HCEC 1CT (cell line): ENCODE measurements around the gene SERPINH1.

Experiments used
- DNase-seq: peaks from one replicate; pipeline ENCODE4 v3.0.0-alpha.2; 2017

Gene SERPINH1

GRCh38 chr11:75562048-75562835 is at the start of gene SERPINH1:
Gene SERPINH1, plus strand, starts transcription at chr11:75562253. Its CDS starts 4,097 bp downstream, at chr11:75566350.
- peak; percentile 82 for DNase-seq

- peak; percentile 17 for DNase-seq
Measured at GRCh38 chr11:75513250-75513649, 48.8 kb upstream of the SERPINH1 start.

GRCh38 chr11:75514596-75514995 is 47.5 kb upstream of the SERPINH1 start:
- DNase-seq: no peak

GRCh38 chr11:75516140-75516539 is 45.9 kb upstream of the SERPINH1 start:
- no peak for DNase-seq

GRCh38 chr11:75516886-75517285 is 45.2 kb upstream of the SERPINH1 start:
- no peak for DNase-seq

- DNase-seq: no peak
Measured at GRCh38 chr11:75518204-75518549, 43.9 kb upstream of the SERPINH1 start.

GRCh38 chr11:75518771-75519653 is 43.0 kb upstream of the SERPINH1 start:
- DNase-seq: no peak

- no peak for DNase-seq
Measured at GRCh38 chr11:75520688-75521087, 41.4 kb upstream of the SERPINH1 start.

GRCh38 chr11:75522286-75523044 is 39.6 kb upstream of the SERPINH1 start:
- DNase-seq: no peak

- DNase-seq: no peak
Measured at GRCh38 chr11:75523189-75523588, 38.9 kb upstream of the SERPINH1 start.

GRCh38 chr11:75523811-75524664 is 38.0 kb upstream of the SERPINH1 start:
- DNase-seq: no peak

GRCh38 chr11:75524665-75525432 is 37.2 kb upstream of the SERPINH1 start:
- DNase-seq: no peak

GRCh38 chr11:75525433-75526191 is 36.4 kb upstream of the SERPINH1 start, which contains the start of gene GDPD5:
Gene GDPD5, minus strand, starts transcription at chr11:75525941. Its CDS starts 48,206 bp downstream, at chr11:75477735.
- peak; percentile 55 for DNase-seq

- no peak for DNase-seq
Measured at GRCh38 chr11:75526192-75526541, 35.9 kb upstream of the SERPINH1 start.

- DNase-seq: no peak
Measured at GRCh38 chr11:75527130-75527529, 34.9 kb upstream of the SERPINH1 start.

- no peak for DNase-seq
Measured at GRCh38 chr11:75527938-75528735, 33.9 kb upstream of the SERPINH1 start.

- DNase-seq: no peak
Measured at GRCh38 chr11:75530577-75530976, 31.5 kb upstream of the SERPINH1 start.

- no peak for DNase-seq
Measured at GRCh38 chr11:75531325-75531724, 30.7 kb upstream of the SERPINH1 start.

GRCh38 chr11:75532200-75533048 is 29.6 kb upstream of the SERPINH1 start:
- DNase-seq: peak; percentile 34
